ENCODE results near the gene NRF1. TPM values are rescaled to one million over a fixed set of nuclear protein-coding genes. Genes with fewer than 3 reads are reported as not detected.

The NRF1 gene
- polyA plus RNA-seq, 2 of the 4 experiments (the other 2 are of a cell fraction), result 11.2 to 18.5 TPM

DNA sequence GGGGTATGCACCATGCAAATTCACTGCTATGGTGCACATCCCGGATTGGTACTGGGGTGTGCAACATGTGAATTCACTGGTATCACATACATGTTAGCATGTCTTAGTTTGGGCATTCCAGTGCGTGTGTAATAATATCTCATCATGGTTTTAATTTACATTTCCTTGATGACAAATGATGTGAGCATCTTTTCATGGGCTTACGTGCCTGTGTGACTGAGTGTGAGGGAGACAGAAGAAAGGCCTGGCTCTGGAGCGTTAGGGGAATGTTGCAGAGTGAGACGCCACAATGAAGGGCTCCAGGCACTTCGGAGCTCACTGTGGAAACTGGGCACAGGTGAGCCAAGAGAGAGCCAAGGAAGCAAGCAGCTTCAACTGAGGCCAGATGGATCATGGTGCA is 178.6 kb downstream of the NRF1 start:
- 80% methylated on average over 6 of the region's 6 CpGs for WGBS (ENCODE audit: missing lambda C conversion rate)
- H3K4me3 ChIP-seq, result no peak overlapping the region
- DNase-seq (ENCODE audit: low read depth in 1 of 2, low spot score in 1 of 2) (no peak), FAIRE-seq (no peak), ATAC-seq (no peak)
- no peaks in the 10 kb centered on the region for H3K9me3 ChIP-seq
- no peaks in the 10 kb centered on the region for H3K4me1 ChIP-seq
- POLR2A ChIA-PET, result no interaction called here
- H3K4me2 ChIP-seq, result no peak overlapping the region
- CTCF ChIA-PET, result interaction anchor here (0.6 to 2.3 kb wide), 4 partner anchors 9 to 220 kb away, joined by 3 to 5 read pairs (median 4); no protein-coding TSS in a partner anchor
- TF ChIP-seq HOXB5 (CRISPR knock-in tag; IDR thresholded peaks at IDR 0.05), result no peak
- TF ChIP-seq SMC3 (IDR thresholded peaks at IDR 0.05), result no peak
- TF ChIP-seq ZSCAN20 (CRISPR knock-in tag; IDR thresholded peaks at IDR 0.05), result no peak
- no peak for TF ChIP-seq CHD4 (IDR thresholded peaks at IDR 0.05; ENCODE audit: borderline replicate concordance)
- TF ChIP-seq ESRRA (IDR thresholded peaks at IDR 0.05; ENCODE audit: borderline replicate concordance, low read length), result no peak
- TF ChIP-seq ZNF302 (CRISPR knock-in tag; IDR thresholded peaks at IDR 0.05), result no peak
- TF ChIP-seq JUN (IDR thresholded peaks at IDR 0.05), result no peak
- no peak for TF ChIP-seq ZFP36 (IDR thresholded peaks at IDR 0.05; ENCODE audit: borderline replicate concordance, partially characterized antibody)
- TF ChIP-seq CBX2 (IDR thresholded peaks at IDR 0.05; ENCODE audit: borderline replicate concordance, low read depth), result no peak
- no peak for TF ChIP-seq HOXB13 (CRISPR knock-in tag; IDR thresholded peaks at IDR 0.05; ENCODE audit: low read depth)
- TF ChIP-seq HEYL (CRISPR knock-in tag; IDR thresholded peaks at IDR 0.05), result no peak
- TF ChIP-seq ZC3H11A (IDR thresholded peaks at IDR 0.05), result no peak
- TF ChIP-seq BHLHE40 (IDR thresholded peaks at IDR 0.05; ENCODE audit: low read depth, low read length), result no peak
- no peak for TF ChIP-seq MAX (IDR thresholded peaks at IDR 0.05)
- no peak for TF ChIP-seq RNF2 (IDR thresholded peaks at IDR 0.05; ENCODE audit: borderline replicate concordance, low read depth)
- TF ChIP-seq POLR2A (IDR thresholded peaks at IDR 0.05; ENCODE audit: low read length), result no peak
- no peak for TF ChIP-seq MAFK (IDR thresholded peaks at IDR 0.05; ENCODE audit: partially characterized antibody)
- H3K27ac ChIP-seq, result no peak overlapping the region

- TF ChIP-seq HOXA7 (CRISPR knock-in tag; IDR thresholded peaks at IDR 0.05) (no peak), BHLHE40 (IDR thresholded peaks at IDR 0.05; ENCODE audit: low read depth, low read length) (no peak), ZNF302 (CRISPR knock-in tag; IDR thresholded peaks at IDR 0.05) (no peak), KDM1A (IDR thresholded peaks at IDR 0.05; ENCODE audit: low read depth) (no peak), POLR2A (IDR thresholded peaks at IDR 0.05; ENCODE audit: low read length) (no peak), EP300 (IDR thresholded peaks at IDR 0.05) (no peak), HOXB5 (CRISPR knock-in tag; IDR thresholded peaks at IDR 0.05) (no peak), PHF8 (IDR thresholded peaks at IDR 0.05; ENCODE audit: borderline replicate concordance, low read depth) (no peak), HDAC2 (IDR thresholded peaks at IDR 0.05) (no peak), RAD21 (conservative IDR thresholded peaks at IDR 0.05 in 1 of 2, IDR thresholded peaks at IDR 0.05 in 1 of 2) (no peak), ESRRA (IDR thresholded peaks at IDR 0.05; ENCODE audit: borderline replicate concordance, low read length) (no peak), FOSL2 (IDR thresholded peaks at IDR 0.05) (no peak), FOSL2 (CRISPR knock-in tag; IDR thresholded peaks at IDR 0.05) (no peak)
- TF ChIP-seq, protein P1, sequence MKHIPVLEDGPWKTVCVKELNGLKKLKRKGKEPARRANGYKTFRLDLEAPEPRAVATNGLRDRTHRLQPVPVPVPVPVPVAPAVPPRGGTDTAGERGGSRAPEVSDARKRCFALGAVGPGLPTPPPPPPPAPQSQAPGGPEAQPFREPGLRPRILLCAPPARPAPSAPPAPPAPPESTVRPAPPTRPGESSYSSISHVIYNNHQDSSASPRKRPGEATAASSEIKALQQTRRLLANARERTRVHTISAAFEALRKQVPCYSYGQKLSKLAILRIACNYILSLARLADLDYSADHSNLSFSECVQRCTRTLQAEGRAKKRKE (CRISPR knock-in tag; IDR thresholded peaks at IDR 0.05; ENCODE audit: low read depth), result no peak
- CTCF ChIA-PET, result interaction anchor here (0.6 kb wide), 1 partner anchor 47 kb away, joined by 3 read pairs; no protein-coding TSS in a partner anchor
- H3K9me3 ChIP-seq, result no peaks in the 10 kb centered on the region
- 74% methylated on average over 9 of the region's 9 CpGs for WGBS (ENCODE audit: missing lambda C conversion rate)
- H3K4me1 ChIP-seq, result no peaks in the 10 kb centered on the region
- DNase-seq (ENCODE audit: low read depth in 1 of 2, low spot score in 1 of 2), result no peak
- ATAC-seq, result no peak; a peak in 2 of 6 replicates
- no peak overlapping the region for H3K4me3 ChIP-seq
- H3K27ac ChIP-seq, result no peak overlapping the region
- no peak overlapping the region for H3K4me2 ChIP-seq
- POLR2A ChIA-PET, result no interaction called here
- FAIRE-seq, result no peak
Measured at GRCh38 chr7:129792721-129793120, 181.2 kb downstream of the NRF1 start.

Measured in A549 (cell line).